ENCODE measurements around the gene SARM1. TPM values are rescaled to one million over a fixed set of nuclear protein-coding genes. Genes with fewer than 3 reads are reported as not detected.

The SARM1 gene
- total RNA-seq, 2 donors from 2014 or later, result 11.7 to 12.7 TPM

- ATAC-seq (no peak), DNase-seq (no peak)
These were observed 14.9 kb downstream of the SARM1 start for GRCh38 chr17:28386391-28386790.

GRCh38 chr17:28388106-28388505 is 16.6 kb downstream of the SARM1 start:
- intact Hi-C loops (cut with DNase I, micrococcal nuclease), result no loop called here
- no peak for ATAC-seq
- no peak for DNase-seq

More at GRCh38 chr17:28386391-28386790, 14.9 kb downstream of the SARM1 start:
- intact Hi-C loops (cut with DNase I, micrococcal nuclease), result no loop called here

GRCh38 chr17:28390141-28390540 is 18.6 kb downstream of the SARM1 start:
- intact Hi-C loops (cut with DNase I, micrococcal nuclease), result no loop called here
- no peak for ATAC-seq
- DNase-seq, result no peak

GRCh38 chr17:28390563-28390962 is 19.1 kb downstream of the SARM1 start:
- DNase-seq (no peak), ATAC-seq (no peak)
- intact Hi-C loops (cut with DNase I, micrococcal nuclease), result no loop called here

- DNase-seq (no peak), ATAC-seq (no peak)
- intact Hi-C loops (cut with DNase I, micrococcal nuclease), result no loop called here
These were observed 19.5 kb downstream of the SARM1 start for GRCh38 chr17:28390984-28391383.

- intact Hi-C loops (cut with DNase I, micrococcal nuclease), result no loop called here
- ATAC-seq (no peak), DNase-seq (no peak)
These were observed 19.9 kb downstream of the SARM1 start for GRCh38 chr17:28391401-28391800.

GRCh38 chr17:28392491-28392890 is 21.0 kb downstream of the SARM1 start:
- no peak for DNase-seq
- intact Hi-C loops (cut with DNase I, micrococcal nuclease), result no loop called here
- no peak for ATAC-seq

- intact Hi-C loops (cut with DNase I, micrococcal nuclease), result no loop called here
- ATAC-seq, result no peak
- no peak for DNase-seq
These were observed 23.0 kb downstream of the SARM1 start for GRCh38 chr17:28394337-28395116.

- DNase-seq, result no peak
- intact Hi-C loops (cut with DNase I, micrococcal nuclease), result no loop called here
- ATAC-seq, result no peak
These were observed 23.9 kb downstream of the SARM1 start for GRCh38 chr17:28395426-28395825.

GRCh38 chr17:28395968-28396367 is 24.5 kb downstream of the SARM1 start:
- intact Hi-C loops (cut with DNase I, micrococcal nuclease), result no loop called here
- no peak for ATAC-seq
- DNase-seq, result no peak

- no peak for DNase-seq
- intact Hi-C loops (cut with DNase I, micrococcal nuclease), result no loop called here
These were observed 25.2 kb downstream of the SARM1 start for GRCh38 chr17:28396635-28397239.

GRCh38 chr17:28397275-28397674 is 25.8 kb downstream of the SARM1 start:
- intact Hi-C loops (cut with DNase I, micrococcal nuclease), result no loop called here
- no peak for ATAC-seq
- DNase-seq, result no peak

More at GRCh38 chr17:28396635-28397239, 25.2 kb downstream of the SARM1 start:
- no peak for ATAC-seq

GRCh38 chr17:28397687-28398279 is 26.3 kb downstream of the SARM1 start:
- ATAC-seq, result no peak
- intact Hi-C loops (cut with DNase I, micrococcal nuclease), result no loop called here
- DNase-seq, result no peak

GRCh38 chr17:28398280-28398981 is 26.9 kb downstream of the SARM1 start:
- intact Hi-C loops (cut with DNase I, micrococcal nuclease), result no loop called here
- ATAC-seq (peak; percentile 20), DNase-seq (no peak)

GRCh38 chr17:28399808-28400207 is 28.3 kb downstream of the SARM1 start:
- ATAC-seq (no peak), DNase-seq (no peak)
- intact Hi-C loops (cut with DNase I, micrococcal nuclease), result no loop called here

GRCh38 chr17:28402224-28402630 is 30.7 kb downstream of the SARM1 start:
- DNase-seq (no peak), ATAC-seq (no peak)
- intact Hi-C loops (cut with DNase I, micrococcal nuclease), result no loop called here

GRCh38 chr17:28402844-28403243 is 31.4 kb downstream of the SARM1 start:
- DNase-seq, result no peak
- no peak for ATAC-seq
- intact Hi-C loops (cut with DNase I, micrococcal nuclease), result no loop called here

GRCh38 chr17:28404007-28404406 is 32.5 kb downstream of the SARM1 start:
- intact Hi-C loops (cut with DNase I, micrococcal nuclease), result no loop called here
- DNase-seq, result no peak
- ATAC-seq, result no peak

- no peak for DNase-seq
- intact Hi-C loops (cut with DNase I, micrococcal nuclease), result no loop called here
- no peak for ATAC-seq
These were observed 32.9 kb downstream of the SARM1 start for GRCh38 chr17:28404461-28404811.
